Transverse colon (tissue), 4 donors: ENCODE measurements around the gene SUV39H1.

Experiments used
- POLR2AphosphoS5 ChIP-seq, 3 donors: sonication (generic); formaldehyde crosslinking; IDR thresholded peaks; one replicate each; pipeline ENCODE4 v1.6.1; 2016; ENCODE audit warnings: antibody characterized with exemption in 3 of 3
- TF ChIP-seq, protein P1 (sequence below), 5 experiments: fragments of 200-600 bp in 3 of 5; fragments of 450-650 bp in 2 of 5; sonication (generic) in 3 of 5; IDR thresholded peaks; 1 replicate in 2 of 5; 2 replicates in 3 of 5; pipeline ENCODE4 v1.5.1; 2016 to 2017; ENCODE audit warnings: antibody characterized with exemption in 5 of 5, inconsistent platforms in 3 of 5, mild to moderate bottlenecking in 2 of 5, moderate library complexity in 1 of 5

DNA sequence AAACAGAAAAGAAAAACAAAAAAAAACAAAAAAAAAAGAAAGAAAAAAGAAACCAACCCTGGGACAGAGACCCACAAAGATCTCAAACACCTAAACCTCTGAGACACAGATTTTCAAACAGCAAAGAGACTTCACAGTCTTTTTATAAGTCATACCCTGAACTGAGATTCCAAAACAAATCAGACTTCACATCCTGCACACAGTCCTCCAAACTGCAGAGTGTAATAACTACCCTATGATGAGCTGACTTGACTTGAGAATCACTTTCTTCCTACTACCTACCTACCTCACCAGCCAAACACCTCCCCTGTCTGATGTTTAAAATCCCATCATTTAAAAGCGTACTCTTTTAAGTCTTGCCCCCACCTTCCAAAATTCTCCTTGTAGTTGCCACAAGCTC, 39.8 kb downstream of the SUV39H1 start:
- TF ChIP-seq POLR2AphosphoS5 (IDR thresholded peaks at IDR 0.05) = no peak
- TF ChIP-seq, protein P1, sequence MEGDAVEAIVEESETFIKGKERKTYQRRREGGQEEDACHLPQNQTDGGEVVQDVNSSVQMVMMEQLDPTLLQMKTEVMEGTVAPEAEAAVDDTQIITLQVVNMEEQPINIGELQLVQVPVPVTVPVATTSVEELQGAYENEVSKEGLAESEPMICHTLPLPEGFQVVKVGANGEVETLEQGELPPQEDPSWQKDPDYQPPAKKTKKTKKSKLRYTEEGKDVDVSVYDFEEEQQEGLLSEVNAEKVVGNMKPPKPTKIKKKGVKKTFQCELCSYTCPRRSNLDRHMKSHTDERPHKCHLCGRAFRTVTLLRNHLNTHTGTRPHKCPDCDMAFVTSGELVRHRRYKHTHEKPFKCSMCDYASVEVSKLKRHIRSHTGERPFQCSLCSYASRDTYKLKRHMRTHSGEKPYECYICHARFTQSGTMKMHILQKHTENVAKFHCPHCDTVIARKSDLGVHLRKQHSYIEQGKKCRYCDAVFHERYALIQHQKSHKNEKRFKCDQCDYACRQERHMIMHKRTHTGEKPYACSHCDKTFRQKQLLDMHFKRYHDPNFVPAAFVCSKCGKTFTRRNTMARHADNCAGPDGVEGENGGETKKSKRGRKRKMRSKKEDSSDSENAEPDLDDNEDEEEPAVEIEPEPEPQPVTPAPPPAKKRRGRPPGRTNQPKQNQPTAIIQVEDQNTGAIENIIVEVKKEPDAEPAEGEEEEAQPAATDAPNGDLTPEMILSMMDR (IDR thresholded peaks at IDR 0.05) = no peak
